SU-DHL-6 (cell line): Measurements from ENCODE around the gene STAB1.

Experiments
- H2AFZ ChIP-seq: fragments of 200-600 bp; sonication (generic); 2 replicates; pipeline ENCODE4 v1.6.1; 2014; ENCODE audit warnings: low read depth, mild to moderate bottlenecking, moderate library complexity, mixed read lengths, antibody characterized with exemption, low read length; ENCODE audit not compliant: severe bottlenecking
- H3F3A ChIP-seq: fragments of 200-600 bp; shearing (Covaris generic); 2 replicates; pipeline ENCODE4 v1.6.0; 2016; ENCODE audit warnings: antibody characterized with exemption, mild to moderate bottlenecking; ENCODE audit not compliant: insufficient read depth
- H3K27ac ChIP-seq: fragments of 200-600 bp; sonication (generic); 2 replicates; pipeline ENCODE4 v1.5.1; 2016; ENCODE audit warnings: low read depth, mild to moderate bottlenecking, low read length, moderate library complexity, mixed read lengths
- H3K27me3 ChIP-seq: fragments of 200-600 bp; sonication (generic), shearing (Covaris generic); 2 replicates; pipeline ENCODE4 v1.6.0; 2014; ENCODE audit warnings: mild to moderate bottlenecking, low read length
- H3K36me3 ChIP-seq: fragments of 200-600 bp; sonication (generic); 2 replicates; pipeline ENCODE4 v1.6.1; 2014; ENCODE audit warnings: mild to moderate bottlenecking, low read length, mixed read lengths
- H3K4me2 ChIP-seq: fragments of 300-600, 200-600 bp; shearing (Covaris generic), sonication (generic); 2 replicates; pipeline ENCODE4 v1.6.0; 2014; ENCODE audit warnings: low read length, low read depth, mild to moderate bottlenecking; ENCODE audit not compliant: poor library complexity, severe bottlenecking
- H3K4me3 ChIP-seq: fragments of 200-600 bp; sonication (generic); 2 replicates; pipeline ENCODE4 v1.5.1; 2014; ENCODE audit warnings: antibody characterized with exemption, low read length, mild to moderate bottlenecking, mixed read lengths; ENCODE audit not compliant: insufficient read depth, poor library complexity, severe bottlenecking
- H3K79me2 ChIP-seq: fragments of 200-600 bp; sonication (generic); 2 replicates; pipeline ENCODE4 v1.6.1; 2014; ENCODE audit warnings: mild to moderate bottlenecking, low read length, moderate library complexity; ENCODE audit not compliant: insufficient read depth
- H3K9ac ChIP-seq: fragments of 200-600 bp; sonication (generic); 2 replicates; pipeline ENCODE4 v1.7.0; 2014; ENCODE audit warnings: mild to moderate bottlenecking, low read length
- H3K9me2 ChIP-seq: fragments of 200-600 bp; sonication (generic); replicated peaks from 2 replicates; pipeline ENCODE4 v1.6.1; 2014; ENCODE audit warnings: low read length; ENCODE audit not compliant: insufficient read depth
- H3K9me3 ChIP-seq: fragments of 200-600 bp; sonication (generic); 2 replicates; pipeline ENCODE4 v1.6.1; 2014; ENCODE audit warnings: low read length, mixed read lengths; ENCODE audit not compliant: insufficient read depth
- H4K20me1 ChIP-seq: fragments of 200-600 bp; sonication (generic); 2 replicates; pipeline ENCODE4 v1.6.1; 2014; ENCODE audit warnings: low read depth, mild to moderate bottlenecking, antibody characterized with exemption, low read length, moderate library complexity, mixed read lengths
- CTCF ChIP-seq: fragments of 200-600 bp; sonication (generic); IDR thresholded peaks from one replicate; pipeline ENCODE4 v1.5.1; 2017; ENCODE audit warnings: antibody characterized with exemption, mild to moderate bottlenecking, low read length, moderate library complexity; ENCODE audit not compliant: insufficient read depth, poor library complexity, severe bottlenecking
- EZH2phosphoT487 ChIP-seq: fragments of 200-600 bp; sonication (generic), shearing (Covaris generic); conservative IDR thresholded peaks from 2 replicates; pipeline ENCODE4 v1.6.1; 2018; ENCODE audit warnings: mild to moderate bottlenecking, antibody characterized with exemption, low read length, moderate library complexity, mixed read lengths

Gene STAB1

GRCh38 chr3:52487050-52487787 lies 7.9 kb upstream of the STAB1 start:
- no peak overlapping the region for H2AFZ ChIP-seq
- H3K36me3 ChIP-seq: no peaks in the 10 kb centered on the region
- H3K27me3 ChIP-seq: no peaks in the 10 kb centered on the region
- TF ChIP-seq EZH2phosphoT487: no peak
- no peak for TF ChIP-seq CTCF
- H3F3A ChIP-seq: no peaks in the 10 kb centered on the region
- no peak overlapping the region for H3K4me3 ChIP-seq
- no peak overlapping the region for H3K4me2 ChIP-seq
- no peak overlapping the region for H3K9ac ChIP-seq
- no peaks in the 10 kb centered on the region for H3K9me3 ChIP-seq
- no peaks in the 10 kb centered on the region for H3K79me2 ChIP-seq
- no peaks in the 10 kb centered on the region for H3K9me2 ChIP-seq
- no peak overlapping the region for H3K27ac ChIP-seq
- H4K20me1 ChIP-seq: no peaks in the 10 kb centered on the region

GRCh38 chr3:52487788-52488691 lies 7.1 kb upstream of the STAB1 start:
- Histone ChIP-seq H3K9ac (no peak overlapping the region), H3K36me3 (no peaks in the 10 kb centered on the region), H3F3A (no peaks in the 10 kb centered on the region), H3K4me3 (no peak overlapping the region), H3K9me3 (no peaks in the 10 kb centered on the region), H3K4me2 (no peak overlapping the region), H3K9me2 (no peaks in the 10 kb centered on the region), H4K20me1 (no peaks in the 10 kb centered on the region), H3K79me2 (no peaks in the 10 kb centered on the region), H3K27ac (no peak overlapping the region), H2AFZ (no peak overlapping the region), H3K27me3 (no peaks in the 10 kb centered on the region)
- no peak for TF ChIP-seq CTCF
- TF ChIP-seq EZH2phosphoT487: no peak

GRCh38 chr3:52488746-52489145 lies 6.4 kb upstream of the STAB1 start:
- no peaks in the 10 kb centered on the region for H3F3A ChIP-seq
- H3K36me3 ChIP-seq: no peaks in the 10 kb centered on the region
- no peak overlapping the region for H2AFZ ChIP-seq
- H3K79me2 ChIP-seq: no peaks in the 10 kb centered on the region
- H3K27me3 ChIP-seq: no peaks in the 10 kb centered on the region
- H3K4me2 ChIP-seq: no peak overlapping the region
- no peaks in the 10 kb centered on the region for H3K9me2 ChIP-seq
- TF ChIP-seq CTCF: no peak
- no peak for TF ChIP-seq EZH2phosphoT487
- no peaks in the 10 kb centered on the region for H3K9me3 ChIP-seq
- H3K27ac ChIP-seq: no peak overlapping the region
- H3K9ac ChIP-seq: no peak overlapping the region
- H4K20me1 ChIP-seq: no peaks in the 10 kb centered on the region
- H3K4me3 ChIP-seq: no peak overlapping the region
